K562 (cell line): ENCODE measurements around the gene SDCCAG8. TPM values are rescaled to one million over a fixed set of nuclear protein-coding genes. Genes with fewer than 3 reads are reported as not detected.

ENCODE experiments used
- ATF1 ChIP-seq, 2 experiments: fragments of 450-650 bp in 1 of 2; IDR thresholded peaks; 2 replicates each; pipeline ENCODE4 v1.6.1; 2016; ENCODE audit warnings: missing compliant biosample characterization in 1 of 2, missing genetic modification characterization in 1 of 2
- CBX3 ChIP-seq, 2 experiments: IDR thresholded peaks; 1 replicate in 1 of 2; 2 replicates in 1 of 2; pipeline ENCODE4 v1.6.1; 2012; ENCODE audit warnings: inconsistent platforms in 2 of 2, low read length in 2 of 2, borderline replicate concordance in 1 of 2, control low read depth in 1 of 2
- CBX8 ChIP-seq: fragments of 200-600 bp; sonication (generic); IDR thresholded peaks from 2 replicates; pipeline ENCODE4 v1.6.1; 2012; ENCODE audit warnings: borderline replicate concordance, mixed run types, low read depth, mild to moderate bottlenecking, moderate library complexity, mixed read lengths, low read length, control low read depth, inconsistent platforms; ENCODE audit not compliant: poor library complexity, severe bottlenecking; ENCODE audit errors: extremely low read depth
- HMGN3 ChIP-seq: IDR thresholded peaks from 2 replicates; pipeline ENCODE4 v1.6.1; 2011; ENCODE audit warnings: borderline replicate concordance, low read depth, mild to moderate bottlenecking, mixed read lengths, low read length; ENCODE audit not compliant: insufficient read length; ENCODE audit errors: extremely low read depth
- KDM5B ChIP-seq: fragments of 200-600 bp; sonication (generic); IDR thresholded peaks from 2 replicates; pipeline ENCODE4 v1.6.1; 2012; ENCODE audit warnings: low read depth, mild to moderate bottlenecking, moderate library complexity, low read length, control low read depth, inconsistent platforms; ENCODE audit not compliant: insufficient replicate concordance
- MAZ ChIP-seq, 2 experiments: fragments of 450-650 bp in 1 of 2; sonication (generic) in 1 of 2; formaldehyde crosslinking; IDR thresholded peaks in 1 of 2; conservative IDR thresholded peaks in 1 of 2; 2 replicates each; pipeline versions ENCODE4 v1.4.0 to v1.5.0; 2020; ENCODE audit warnings: mild to moderate bottlenecking in 1 of 2, missing genetic modification reagents in 1 of 2
- MTA3 ChIP-seq: fragments of 450-650 bp; formaldehyde crosslinking; IDR thresholded peaks from 2 replicates; pipeline ENCODE4 v1.6.1; 2017; ENCODE audit warnings: mild to moderate bottlenecking, borderline replicate concordance
- MYNN ChIP-seq, 2 experiments: sonication (generic); formaldehyde crosslinking in 1 of 2; IDR thresholded peaks; 2 replicates each; pipeline versions ENCODE4 v1.5.0 to v1.6.1; 2016 to 2020; ENCODE audit warnings: antibody characterized with exemption in 1 of 2, missing genetic modification reagents in 1 of 2
- POLR2AphosphoS5 ChIP-seq: IDR thresholded peaks from 2 replicates; pipeline ENCODE4 v1.6.1; 2011; ENCODE audit warnings: mild to moderate bottlenecking, low read depth, low read length, moderate library complexity; ENCODE audit not compliant: control insufficient read depth, insufficient read depth
- STAT6 ChIP-seq: sonication (generic); formaldehyde crosslinking; IDR thresholded peaks from 2 replicates; pipeline ENCODE4 v1.8.1; 2023; ENCODE audit warnings: mild to moderate bottlenecking, missing genetic modification reagents
- YY1 ChIP-seq, 3 experiments: IDR thresholded peaks; 2 replicates each; pipeline ENCODE4 v1.6.1; 2011; ENCODE audit warnings: low read length in 2 of 3, mild to moderate bottlenecking in 2 of 3, moderate library complexity in 2 of 3, borderline replicate concordance in 1 of 3, control low read depth in 1 of 3, low read depth in 1 of 3; ENCODE audit not compliant: insufficient read depth in 3 of 3, insufficient replicate concordance in 2 of 3, control insufficient read depth in 1 of 3, insufficient read length in 1 of 3; ENCODE audit errors: extremely low read depth in 1 of 3
- ZC3H11A ChIP-seq: IDR thresholded peaks from 2 replicates; pipeline ENCODE4 v1.6.1; 2012; ENCODE audit warnings: low read depth, low read length, improper control_type of control experiment
- ZNF511 ChIP-seq: sonication (generic); formaldehyde crosslinking; IDR thresholded peaks from 2 replicates; pipeline ENCODE4 v1.8.0; 2022; ENCODE audit warnings: mild to moderate bottlenecking, missing genetic modification reagents
- ZNF79 ChIP-seq: fragments of 250-450 bp; sonication (Bioruptor Pico); IDR thresholded peaks from 2 replicates; pipeline ENCODE4 v1.4.0; 2020; ENCODE audit warnings: low read depth, mild to moderate bottlenecking, moderate library complexity
- polyA plus RNA-seq, 8 experiments: library from polyadenylated mRNA; depleted of rRNA in 4 of 8; stranded (reverse) in 5 of 8; unstranded in 3 of 8; fragments of >200 nt; fragmentation: Nextera tagmentation in 2 of 8; fragmentation: Illumina TruSeq in 1 of 8; extraction: Ambion mirVana in 2 of 8; extraction: Trizol in 1 of 8; gene quantifications; 2 replicates each; pipeline versions ENCODE4 v1.2.1 to v1.2.3, GENCODE V29; 2011 to 2014; ENCODE audit warnings: inconsistent platforms in 1 of 8, missing spikeins in 1 of 8
- total RNA-seq, 7 experiments: library from RNA; depleted of rRNA in 6 of 7; stranded (reverse); fragments of >200 nt in 6 of 7; fragmentation: Illumina TruSeq in 2 of 7; extraction: Trizol in 2 of 7; gene quantifications; 2 replicates each; pipeline versions ENCODE4 v1.2.1 to v1.2.3, GENCODE V29; 2011 to 2021; ENCODE audit warnings: low replicate concordance in 1 of 7
- TF ChIP-seq, protein P1 (sequence below): fragments of 450-650 bp; IDR thresholded peaks from 2 replicates; pipeline ENCODE4 v1.6.1; 2018; ENCODE audit not compliant: partially characterized antibody

The SDCCAG8 gene
- total and polyA plus RNA-seq, 9 of the 15 experiments (the other 6 are each of a cell fraction or from before 2014, with no cell fraction given): 17.9 to 36.7 (median 25.4) TPM

- TF ChIP-seq, protein P1, sequence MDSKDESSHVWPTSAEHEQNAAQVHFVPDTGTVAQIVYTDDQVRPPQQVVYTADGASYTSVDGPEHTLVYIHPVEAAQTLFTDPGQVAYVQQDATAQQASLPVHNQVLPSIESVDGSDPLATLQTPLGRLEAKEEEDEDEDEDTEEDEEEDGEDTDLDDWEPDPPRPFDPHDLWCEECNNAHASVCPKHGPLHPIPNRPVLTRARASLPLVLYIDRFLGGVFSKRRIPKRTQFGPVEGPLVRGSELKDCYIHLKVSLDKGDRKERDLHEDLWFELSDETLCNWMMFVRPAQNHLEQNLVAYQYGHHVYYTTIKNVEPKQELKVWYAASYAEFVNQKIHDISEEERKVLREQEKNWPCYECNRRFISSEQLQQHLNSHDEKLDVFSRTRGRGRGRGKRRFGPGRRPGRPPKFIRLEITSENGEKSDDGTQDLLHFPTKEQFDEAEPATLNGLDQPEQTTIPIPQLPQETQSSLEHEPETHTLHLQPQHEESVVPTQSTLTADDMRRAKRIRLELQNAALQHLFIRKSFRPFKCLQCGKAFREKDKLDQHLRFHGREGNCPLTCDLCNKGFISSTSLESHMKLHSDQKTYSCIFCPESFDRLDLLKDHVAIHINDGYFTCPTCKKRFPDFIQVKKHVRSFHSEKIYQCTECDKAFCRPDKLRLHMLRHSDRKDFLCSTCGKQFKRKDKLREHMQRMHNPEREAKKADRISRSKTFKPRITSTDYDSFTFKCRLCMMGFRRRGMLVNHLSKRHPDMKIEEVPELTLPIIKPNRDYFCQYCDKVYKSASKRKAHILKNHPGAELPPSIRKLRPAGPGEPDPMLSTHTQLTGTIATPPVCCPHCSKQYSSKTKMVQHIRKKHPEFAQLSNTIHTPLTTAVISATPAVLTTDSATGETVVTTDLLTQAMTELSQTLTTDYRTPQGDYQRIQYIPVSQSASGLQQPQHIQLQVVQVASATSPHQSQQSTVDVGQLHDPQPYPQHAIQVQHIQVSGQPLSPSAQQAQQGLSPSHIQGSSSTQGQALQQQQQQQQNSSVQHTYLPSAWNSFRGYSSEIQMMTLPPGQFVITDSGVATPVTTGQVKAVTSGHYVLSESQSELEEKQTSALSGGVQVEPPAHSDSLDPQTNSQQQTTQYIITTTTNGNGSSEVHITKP: peak; percentile 74
- TF ChIP-seq ZNF79 (CRISPR knock-in tag): 0 out of 2 replicates have a peak, but pooled peaks have one; percentile 27
- peak; percentile 85 for TF ChIP-seq ATF1 (CRISPR knock-in tag; IDR thresholded peaks at IDR 0.05)
- TF ChIP-seq ATF1 (tag; IDR thresholded peaks at IDR 0.05): peak; percentile 93
- no peak for TF ChIP-seq CBX8
- TF ChIP-seq KDM5B: peak; percentile 59
- TF ChIP-seq ZC3H11A: 0 out of 2 replicates have a peak, but pooled peaks have one; percentile 24
- no peak for TF ChIP-seq MYNN (IDR thresholded peaks at IDR 0.05)
- no peak for TF ChIP-seq MYNN (CRISPR knock-in tag; IDR thresholded peaks at IDR 0.05)
- TF ChIP-seq YY1 (IDR thresholded peaks at IDR 0.05; ENCODE audit: borderline replicate concordance in 1 of 3, control insufficient read depth in 1 of 3, extremely low read depth in 1 of 3, insufficient read depth in 3 of 3, insufficient read length in 1 of 3, insufficient replicate concordance in 2 of 3, low read depth in 1 of 3, low read length in 2 of 3): peak in 1 of 3 experiments; percentile 51
- TF ChIP-seq POLR2AphosphoS5: peak; percentile 49; the same call in 1 of the 2 replicates
- TF ChIP-seq STAT6 (CRISPR knock-in tag): peak; percentile 79; the same call in 1 of the 2 replicates
- TF ChIP-seq ZNF511: peak; percentile 81
- peak; percentile 64 for TF ChIP-seq MTA3
- peak; percentile 95 for TF ChIP-seq HMGN3
- peak in 1 of 2 experiments; percentile 59; a peak in 1 of 3 replicates for TF ChIP-seq CBX3 (IDR thresholded peaks at IDR 0.05; ENCODE audit: borderline replicate concordance in 1 of 2, low read length in 2 of 2)
- peak; percentile 86 to 95 for TF ChIP-seq MAZ (CRISPR knock-in tag; conservative IDR thresholded peaks at IDR 0.05 in 1 of 2, IDR thresholded peaks at IDR 0.05 in 1 of 2)
Measured at GRCh38 chr1:243254927-243255790, 682 bp upstream of the SDCCAG8 start, which contains the start of gene CEP170 (continued).
